Measurements from ENCODE around the gene HCFC1R1.

Gene HCFC1R1

DNA sequence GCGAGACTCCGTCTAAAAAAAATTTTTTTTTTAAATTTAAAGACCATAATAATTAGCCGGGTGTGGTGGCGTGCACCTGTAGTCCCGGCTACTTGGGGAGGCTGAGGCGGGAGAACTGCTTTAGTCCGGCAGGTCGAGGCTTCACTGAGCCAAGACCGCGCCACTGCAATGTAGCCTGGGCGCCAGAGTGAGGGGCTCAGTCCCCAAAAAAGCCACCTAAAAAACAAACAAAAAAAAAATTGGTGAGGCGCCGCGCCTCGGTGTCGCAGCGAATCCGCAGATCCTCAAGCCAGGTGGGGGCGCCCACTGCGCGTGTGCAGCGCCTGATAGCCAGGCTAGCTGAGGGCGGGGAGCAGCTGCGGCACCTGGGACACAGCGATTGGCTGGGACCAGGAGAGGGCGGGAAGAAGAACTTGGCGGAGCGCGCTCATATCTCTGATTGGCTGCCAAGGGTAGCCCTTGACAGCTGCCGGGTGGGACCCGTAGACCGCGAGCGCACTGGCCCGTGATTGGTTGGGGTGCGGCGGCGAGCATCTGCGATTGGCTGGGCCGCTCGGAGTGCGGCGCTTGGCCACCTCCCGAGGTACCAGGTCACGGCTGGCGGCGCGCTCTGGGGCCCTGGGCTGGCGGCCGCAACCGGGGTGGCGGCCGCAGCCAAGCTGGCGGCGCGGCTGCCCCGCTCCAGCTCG, 20.0 kb downstream of the HCFC1R1 start:
- no peak overlapping the region for H2BK120ac ChIP-seq (ENCODE audit: insufficient read depth, low read length, poor library complexity)
- no peak overlapping the region for H4K8ac ChIP-seq (ENCODE audit: low read depth, low read length)
- H3K27me3 ChIP-seq (ENCODE audit: insufficient read depth, low read length) = no peaks in the 10 kb centered on the region
- no peak overlapping the region for H2BK12ac ChIP-seq (ENCODE audit: low read length)
- no peak overlapping the region for H3K27ac ChIP-seq (ENCODE audit: low read depth, low read length)
- peak; percentile 99 to 100 for DNase-seq
- H3K18ac ChIP-seq (ENCODE audit: low read length) = no peak overlapping the region
- H3K23ac ChIP-seq (ENCODE audit: low read length) = no peak overlapping the region
- peaks cover 4% of the 10 kb centered on the region for H3K79me2 ChIP-seq (ENCODE audit: control insufficient read depth, insufficient read depth, low read length, poor library complexity)
- H3K79me1 ChIP-seq (ENCODE audit: low read length) = peaks cover 17% of the 10 kb centered on the region
- no peak overlapping the region for H4K12ac ChIP-seq (ENCODE audit: low read depth, low read length)
- H3K36me3 ChIP-seq (ENCODE audit: control insufficient read depth in 1 of 2, insufficient read depth in 2 of 2, low read length in 2 of 2) = no peaks in the 10 kb centered on the region
- peak overlapping the region; percentile 21 for H2AFZ ChIP-seq (ENCODE audit: insufficient read depth, low read length, poor library complexity)
- H3K4ac ChIP-seq (ENCODE audit: low read depth, low read length) = no peak overlapping the region
- WGBS (ENCODE audit: extremely low coverage, insufficient coverage, insufficient read length) = no CpG with 5 or more reads among the region's 58 CpGs
- H3K4me1 ChIP-seq (ENCODE audit: control insufficient read depth in 1 of 2, insufficient read depth in 2 of 2, low read length in 2 of 2) = peaks cover 22 to 27% of the 10 kb centered on the region in 2 experiments
- peak overlapping the region; percentile 87 for H3K4me2 ChIP-seq (ENCODE audit: low read length)
- no peaks in the 10 kb centered on the region for H3K9me3 ChIP-seq (ENCODE audit: insufficient read depth, low read depth, low read length)
- no peak overlapping the region for H3K14ac ChIP-seq (ENCODE audit: low read length)
- peak overlapping the region; percentile 72 for H3K4me3 ChIP-seq (ENCODE audit: low read depth, low read length)
- no peak overlapping the region for H2AK5ac ChIP-seq (ENCODE audit: low read length)
- H3K9ac ChIP-seq (ENCODE audit: low read length) = no peak overlapping the region
- H4K91ac ChIP-seq (ENCODE audit: low read depth, low read length) = peak overlapping the region; percentile 63
- no peak overlapping the region for H2BK5ac ChIP-seq (ENCODE audit: low read depth, low read length, poor library complexity)

DNA sequence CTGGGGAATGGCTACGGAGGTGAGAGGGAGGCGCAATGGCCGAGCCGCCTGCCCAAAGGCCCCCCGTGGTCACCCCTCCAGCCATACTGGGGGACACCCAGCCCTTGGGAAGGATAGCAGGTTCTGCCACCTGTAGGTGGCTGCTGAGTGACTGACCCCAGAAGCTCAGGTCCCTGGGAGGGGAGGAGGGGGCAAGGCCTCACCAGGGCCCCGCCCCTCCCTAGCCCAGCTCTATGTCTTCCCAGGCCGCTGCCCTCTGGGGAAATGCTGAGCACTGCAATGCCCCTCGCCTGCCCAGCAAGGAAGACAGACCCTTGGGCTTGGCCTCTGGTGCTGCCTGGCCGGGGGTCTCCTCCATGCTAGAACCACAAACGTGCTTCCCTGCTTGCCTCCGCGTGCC, 22.4 kb downstream of the HCFC1R1 start:
- Histone ChIP-seq H3K4me1 (ENCODE audit: control insufficient read depth in 1 of 2, insufficient read depth in 2 of 2, low read length in 2 of 2) (peaks cover 4% of the 10 kb centered on the region in 2 experiments), H3K4me3 (ENCODE audit: low read depth, low read length) (no peak overlapping the region), H3K4ac (ENCODE audit: low read depth, low read length) (no peak overlapping the region), H2AFZ (ENCODE audit: insufficient read depth, low read length, poor library complexity) (no peak overlapping the region), H2BK5ac (ENCODE audit: low read depth, low read length, poor library complexity) (no peak overlapping the region), H2BK120ac (ENCODE audit: insufficient read depth, low read length, poor library complexity) (no peak overlapping the region), H4K91ac (ENCODE audit: low read depth, low read length) (no peak overlapping the region), H3K36me3 (ENCODE audit: control insufficient read depth in 1 of 2, insufficient read depth in 2 of 2, low read length in 2 of 2) (no peaks in the 10 kb centered on the region), H4K8ac (ENCODE audit: low read depth, low read length) (no peak overlapping the region), H2BK12ac (ENCODE audit: low read length) (no peak overlapping the region), H4K12ac (ENCODE audit: low read depth, low read length) (no peak overlapping the region), H3K9ac (ENCODE audit: low read length) (no peak overlapping the region), H3K4me2 (ENCODE audit: low read length) (no peak overlapping the region), H3K9me3 (ENCODE audit: insufficient read depth, low read depth, low read length) (no peaks in the 10 kb centered on the region), H3K18ac (ENCODE audit: low read length) (no peak overlapping the region), H2AK5ac (ENCODE audit: low read length) (no peak overlapping the region), H3K27me3 (ENCODE audit: insufficient read depth, low read length) (no peaks in the 10 kb centered on the region), H3K14ac (ENCODE audit: low read length) (no peak overlapping the region), H3K23ac (ENCODE audit: low read length) (no peak overlapping the region), H3K27ac (ENCODE audit: low read depth, low read length) (no peak overlapping the region), H3K79me1 (ENCODE audit: low read length) (no peaks in the 10 kb centered on the region), H3K79me2 (ENCODE audit: control insufficient read depth, insufficient read depth, low read length, poor library complexity) (no peaks in the 10 kb centered on the region)
- no CpG with 5 or more reads among the region's 12 CpGs for WGBS (ENCODE audit: extremely low coverage, insufficient coverage, insufficient read length)
- no peak for DNase-seq

DNA sequence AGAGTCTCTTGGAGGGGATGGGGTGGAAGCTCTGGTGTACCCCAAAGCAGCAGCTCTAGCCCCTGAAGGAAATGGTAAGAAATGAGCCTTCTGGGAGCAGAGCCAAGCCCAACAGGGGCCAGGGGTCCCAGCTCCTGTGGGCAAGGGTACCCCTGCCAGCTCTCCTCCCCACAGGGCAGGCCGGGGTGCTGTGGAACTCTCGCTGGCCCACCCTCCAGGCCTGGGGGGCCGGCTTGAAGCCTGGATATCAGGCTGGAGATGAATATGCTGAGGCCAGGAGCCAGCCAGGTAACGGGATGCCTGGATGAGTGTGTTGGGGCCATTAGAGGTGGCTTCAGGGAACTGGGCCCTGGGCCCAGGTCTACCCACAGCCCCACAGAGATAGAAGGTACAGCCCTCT, 23.2 kb downstream of the HCFC1R1 start:
- DNase-seq = no peak
- H3K4me2 ChIP-seq (ENCODE audit: low read length) = no peak overlapping the region
- no peak overlapping the region for H2AFZ ChIP-seq (ENCODE audit: insufficient read depth, low read length, poor library complexity)
- no peaks in the 10 kb centered on the region for H3K9me3 ChIP-seq (ENCODE audit: insufficient read depth, low read depth, low read length)
- H2BK12ac ChIP-seq (ENCODE audit: low read length) = no peak overlapping the region
- no peaks in the 10 kb centered on the region for H3K79me2 ChIP-seq (ENCODE audit: control insufficient read depth, insufficient read depth, low read length, poor library complexity)
- H3K27me3 ChIP-seq (ENCODE audit: insufficient read depth, low read length) = no peaks in the 10 kb centered on the region
- H3K18ac ChIP-seq (ENCODE audit: low read length) = no peak overlapping the region
- no peaks in the 10 kb centered on the region for H3K79me1 ChIP-seq (ENCODE audit: low read length)
- H3K9ac ChIP-seq (ENCODE audit: low read length) = no peak overlapping the region
- no CpG with 5 or more reads among the region's 4 CpGs for WGBS (ENCODE audit: extremely low coverage, insufficient coverage, insufficient read length)
- H2BK120ac ChIP-seq (ENCODE audit: insufficient read depth, low read length, poor library complexity) = no peak overlapping the region
- no peak overlapping the region for H4K8ac ChIP-seq (ENCODE audit: low read depth, low read length)
- H3K4ac ChIP-seq (ENCODE audit: low read depth, low read length) = no peak overlapping the region
- no peak overlapping the region for H4K91ac ChIP-seq (ENCODE audit: low read depth, low read length)
- no peak overlapping the region for H3K14ac ChIP-seq (ENCODE audit: low read length)
- no peaks in the 10 kb centered on the region for H3K4me1 ChIP-seq (ENCODE audit: control insufficient read depth in 1 of 2, insufficient read depth in 2 of 2, low read length in 2 of 2)
- H2AK5ac ChIP-seq (ENCODE audit: low read length) = no peak overlapping the region
- no peak overlapping the region for H3K23ac ChIP-seq (ENCODE audit: low read length)
- no peaks in the 10 kb centered on the region for H3K36me3 ChIP-seq (ENCODE audit: control insufficient read depth in 1 of 2, insufficient read depth in 2 of 2, low read length in 2 of 2)
- no peak overlapping the region for H3K27ac ChIP-seq (ENCODE audit: low read depth, low read length)
- no peak overlapping the region for H4K12ac ChIP-seq (ENCODE audit: low read depth, low read length)
- no peak overlapping the region for H2BK5ac ChIP-seq (ENCODE audit: low read depth, low read length, poor library complexity)
- no peak overlapping the region for H3K4me3 ChIP-seq (ENCODE audit: low read depth, low read length)

DNA sequence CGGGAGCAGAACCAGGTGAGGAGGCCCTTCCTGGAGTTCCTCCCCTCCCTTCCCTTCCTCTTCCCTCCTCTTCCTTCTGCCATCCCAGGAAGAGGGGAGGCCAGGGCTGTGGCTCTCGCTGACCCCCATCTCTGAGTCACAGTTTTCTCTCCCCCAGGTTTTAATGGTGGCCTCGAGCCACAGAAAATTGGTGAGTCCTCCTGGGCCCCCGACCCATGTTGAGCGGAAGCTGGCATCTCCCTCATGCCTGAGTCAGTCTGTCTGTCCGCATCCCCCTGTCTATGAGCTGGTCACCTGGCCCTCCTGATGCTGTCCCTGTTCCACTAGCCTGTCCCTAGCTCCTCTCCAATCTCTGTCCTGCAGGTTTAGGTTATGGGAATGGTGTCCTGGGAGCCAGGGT, 23.8 kb downstream of the HCFC1R1 start:
- H3K4ac ChIP-seq (ENCODE audit: low read depth, low read length) = no peak overlapping the region
- no peak overlapping the region for H4K8ac ChIP-seq (ENCODE audit: low read depth, low read length)
- no peaks in the 10 kb centered on the region for H3K79me2 ChIP-seq (ENCODE audit: control insufficient read depth, insufficient read depth, low read length, poor library complexity)
- H3K9ac ChIP-seq (ENCODE audit: low read length) = no peak overlapping the region
- DNase-seq = no peak
- H3K14ac ChIP-seq (ENCODE audit: low read length) = no peak overlapping the region
- H2BK5ac ChIP-seq (ENCODE audit: low read depth, low read length, poor library complexity) = no peak overlapping the region
- H2BK120ac ChIP-seq (ENCODE audit: insufficient read depth, low read length, poor library complexity) = no peak overlapping the region
- H3K79me1 ChIP-seq (ENCODE audit: low read length) = no peaks in the 10 kb centered on the region
- no peaks in the 10 kb centered on the region for H3K9me3 ChIP-seq (ENCODE audit: insufficient read depth, low read depth, low read length)
- H3K4me1 ChIP-seq (ENCODE audit: control insufficient read depth in 1 of 2, insufficient read depth in 2 of 2, low read length in 2 of 2) = no peaks in the 10 kb centered on the region
- no peak overlapping the region for H4K91ac ChIP-seq (ENCODE audit: low read depth, low read length)
- H2BK12ac ChIP-seq (ENCODE audit: low read length) = no peak overlapping the region
- no peak overlapping the region for H2AFZ ChIP-seq (ENCODE audit: insufficient read depth, low read length, poor library complexity)
- H2AK5ac ChIP-seq (ENCODE audit: low read length) = no peak overlapping the region
- no peak overlapping the region for H3K27ac ChIP-seq (ENCODE audit: low read depth, low read length)
- H3K4me2 ChIP-seq (ENCODE audit: low read length) = no peak overlapping the region
- no peak overlapping the region for H3K4me3 ChIP-seq (ENCODE audit: low read depth, low read length)
- WGBS (ENCODE audit: extremely low coverage, insufficient coverage, insufficient read length) = no CpG with 5 or more reads among the region's 6 CpGs
- no peak overlapping the region for H3K23ac ChIP-seq (ENCODE audit: low read length)
- no peaks in the 10 kb centered on the region for H3K36me3 ChIP-seq (ENCODE audit: control insufficient read depth in 1 of 2, insufficient read depth in 2 of 2, low read length in 2 of 2)
- H4K12ac ChIP-seq (ENCODE audit: low read depth, low read length) = no peak overlapping the region
- no peak overlapping the region for H3K18ac ChIP-seq (ENCODE audit: low read length)
- H3K27me3 ChIP-seq (ENCODE audit: insufficient read depth, low read length) = no peaks in the 10 kb centered on the region
